Mammary epithelial cell (primary cell): ENCODE data around the gene POU2F1.

Source experiments
- EZH2 ChIP-seq: IDR thresholded peaks from 2 replicates; pipeline ENCODE4 v1.6.1; 2012; ENCODE audit warnings: low read length, inconsistent platforms, borderline replicate concordance
- TF ChIP-seq, protein P1 (sequence below), 2 donors: IDR thresholded peaks in 1 of 2; conservative IDR thresholded peaks in 1 of 2; 2 replicates each; pipeline ENCODE4 v1.5.1; 2011 to 2012; ENCODE audit warnings: inconsistent platforms in 2 of 2, low read length in 2 of 2, mild to moderate bottlenecking in 2 of 2, control low read depth in 1 of 2, low read depth in 1 of 2; ENCODE audit not compliant: insufficient read depth in 1 of 2; ENCODE audit errors: extremely low read depth in 1 of 2

DNA sequence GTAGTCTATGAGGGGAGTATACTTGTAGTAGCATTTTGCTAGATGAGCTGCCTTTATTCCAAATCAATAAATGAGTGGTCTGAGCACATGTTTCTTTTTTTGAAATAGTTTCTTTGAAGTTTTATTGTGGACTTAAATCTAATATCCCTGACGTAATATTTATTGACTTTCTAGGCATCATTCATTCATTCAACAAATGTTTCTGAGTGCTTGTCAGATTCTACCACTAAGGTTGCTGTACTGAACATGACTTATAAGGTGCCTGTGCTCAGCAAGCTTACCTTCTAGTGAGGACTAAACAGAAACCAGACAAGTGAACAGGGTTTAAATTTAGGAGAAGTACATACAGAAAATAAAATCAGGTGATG is 68.4 kb downstream of the POU2F1 start:
- TF ChIP-seq, protein P1, sequence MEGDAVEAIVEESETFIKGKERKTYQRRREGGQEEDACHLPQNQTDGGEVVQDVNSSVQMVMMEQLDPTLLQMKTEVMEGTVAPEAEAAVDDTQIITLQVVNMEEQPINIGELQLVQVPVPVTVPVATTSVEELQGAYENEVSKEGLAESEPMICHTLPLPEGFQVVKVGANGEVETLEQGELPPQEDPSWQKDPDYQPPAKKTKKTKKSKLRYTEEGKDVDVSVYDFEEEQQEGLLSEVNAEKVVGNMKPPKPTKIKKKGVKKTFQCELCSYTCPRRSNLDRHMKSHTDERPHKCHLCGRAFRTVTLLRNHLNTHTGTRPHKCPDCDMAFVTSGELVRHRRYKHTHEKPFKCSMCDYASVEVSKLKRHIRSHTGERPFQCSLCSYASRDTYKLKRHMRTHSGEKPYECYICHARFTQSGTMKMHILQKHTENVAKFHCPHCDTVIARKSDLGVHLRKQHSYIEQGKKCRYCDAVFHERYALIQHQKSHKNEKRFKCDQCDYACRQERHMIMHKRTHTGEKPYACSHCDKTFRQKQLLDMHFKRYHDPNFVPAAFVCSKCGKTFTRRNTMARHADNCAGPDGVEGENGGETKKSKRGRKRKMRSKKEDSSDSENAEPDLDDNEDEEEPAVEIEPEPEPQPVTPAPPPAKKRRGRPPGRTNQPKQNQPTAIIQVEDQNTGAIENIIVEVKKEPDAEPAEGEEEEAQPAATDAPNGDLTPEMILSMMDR (conservative IDR thresholded peaks at IDR 0.05 in 1 of 2, IDR thresholded peaks at IDR 0.05 in 1 of 2; ENCODE audit: extremely low read depth in 1 of 2, insufficient read depth in 1 of 2, low read depth in 1 of 2, low read length in 2 of 2), result no peak
- TF ChIP-seq EZH2, result no peak
